Muscle of back (tissue), 11 donors: ENCODE results near the gene CRY1. TPM values are rescaled to one million over a fixed set of nuclear protein-coding genes. Genes with fewer than 3 reads are reported as not detected.
A peak's percentile ranks its signal among the peaks of the same experiment; 100 is the strongest.

Experiments used
- DNase-seq, 3 donors: peaks; one replicate each; pipeline versions ENCODE4 v3.0.0 to v3.0.0-alpha.2; 2013
- polyA plus RNA-seq, 10 donors: library from polyadenylated mRNA; unstranded; fragments of 120-200 nt; gene quantifications; one replicate each; pipeline ENCODE4 v1.2.1, GENCODE V29; 2013; ENCODE audit not compliant: insufficient read length in 10 of 10

The CRY1 gene
- polyA plus RNA-seq, 10 donors = 15.9 to 27.8 (median 19.3) TPM

GRCh38 chr12:106974511-106974910, 118.8 kb downstream of the CRY1 start:
- DNase-seq = no peak

- DNase-seq = no peak
Observed at GRCh38 chr12:106973545-106973944, 119.8 kb downstream of the CRY1 start.

- DNase-seq = no peak
Observed at GRCh38 chr12:106971065-106971464, 122.3 kb downstream of the CRY1 start.

GRCh38 chr12:106964526-106964925, 128.8 kb downstream of the CRY1 start:
- no peak for DNase-seq

GRCh38 chr12:106962286-106962685, 131.1 kb downstream of the CRY1 start:
- no peak for DNase-seq

- DNase-seq = no peak
Observed at GRCh38 chr12:106960443-106960842, 132.9 kb downstream of the CRY1 start.

- DNase-seq = peak in 1 of 3 donors; percentile 55
Observed at GRCh38 chr12:106957583-106957982, 135.8 kb downstream of the CRY1 start.

- DNase-seq = peak; percentile 59 to 93 (median 76)
Observed at GRCh38 chr12:106956048-106956578, 137.2 kb downstream of the CRY1 start.

GRCh38 chr12:106955377-106956047, 137.8 kb downstream of the CRY1 start, which contains the start of gene TMEM263:
Gene TMEM263, plus strand, starts transcription at chr12:106955907. Its CDS starts 11,210 bp downstream, at chr12:106967117.
- peak; percentile 98 to 99 (median 99) for DNase-seq

- DNase-seq = peak in 2 of 3 donors; percentile 31 to 85
Observed at GRCh38 chr12:106954462-106955376, 138.6 kb downstream of the CRY1 start.

- DNase-seq = peak in 1 of 3 donors; percentile 34
Observed at GRCh38 chr12:106953352-106954250, 139.7 kb downstream of the CRY1 start.

GRCh38 chr12:106950591-106950990, 142.8 kb downstream of the CRY1 start:
- no peak for DNase-seq

- no peak for DNase-seq
Observed at GRCh38 chr12:106947461-106947860, 145.9 kb downstream of the CRY1 start.

GRCh38 chr12:106945261-106945851, 148.0 kb downstream of the CRY1 start:
- DNase-seq = no peak

GRCh38 chr12:106942775-106943174, 150.6 kb downstream of the CRY1 start:
- DNase-seq = no peak

GRCh38 chr12:106941481-106942156, 151.7 kb downstream of the CRY1 start:
- DNase-seq = no peak
